HG03565 (cell line): Measurements from ENCODE around the gene IRGM.
"Not testable (repeated sequence)": the region's sequence is repeated elsewhere in the genome, so short reads cannot be mapped to it uniquely, and the experiment has no call there.

Experiments
- ATAC-seq: cut with Tn5 transposase; IDR thresholded peaks from one replicate; pipeline ENCODE4 v1.9.1; 2021; ENCODE audit warnings: mild to moderate bottlenecking, moderate library complexity; ENCODE audit not compliant: unreplicated experiment

The IRGM gene

GRCh38 chr5:150846308-150846653 lies at the start of gene IRGM:
Gene IRGM, plus strand, starts transcription at chr5:150846521. Its CDS starts 1,603 bp downstream, at chr5:150848124.
- ATAC-seq: not testable (repeated sequence)

GRCh38 chr5:150797384-150797783 lies 48.9 kb upstream of the IRGM start:
- no peak for ATAC-seq

GRCh38 chr5:150801117-150801927 lies 45.0 kb upstream of the IRGM start:
- ATAC-seq: no peak

- ATAC-seq: no peak
These were observed 41.9 kb upstream of the IRGM start for GRCh38 chr5:150804388-150804787.

GRCh38 chr5:150809363-150809762 lies 37.0 kb upstream of the IRGM start:
- no peak for ATAC-seq

GRCh38 chr5:150815010-150815409 lies 31.3 kb upstream of the IRGM start:
- no peak for ATAC-seq

- no peak for ATAC-seq
These were observed 29.4 kb upstream of the IRGM start for GRCh38 chr5:150816946-150817345.

- no peak for ATAC-seq
These were observed 16.6 kb upstream of the IRGM start for GRCh38 chr5:150829744-150830143.

- ATAC-seq: not testable (repeated sequence)
These were observed 14.5 kb upstream of the IRGM start for GRCh38 chr5:150831821-150832220.

GRCh38 chr5:150836064-150836463 lies 10.3 kb upstream of the IRGM start:
- no peak for ATAC-seq

- ATAC-seq: no peak
These were observed 9.6 kb upstream of the IRGM start for GRCh38 chr5:150836703-150837102.

GRCh38 chr5:150845185-150845859 lies 999 bp upstream of the IRGM start:
- not testable (repeated sequence) for ATAC-seq

- peak; percentile 86 for ATAC-seq
These were observed 473 bp downstream of the IRGM start for GRCh38 chr5:150846654-150847333.

GRCh38 chr5:150847334-150847695 lies 994 bp downstream of the IRGM start:
- no peak for ATAC-seq

- ATAC-seq: no peak
These were observed 1.9 kb downstream of the IRGM start for GRCh38 chr5:150848271-150848670.

- no peak for ATAC-seq
These were observed 4.7 kb downstream of the IRGM start for GRCh38 chr5:150851039-150851438.

- ATAC-seq: peak; percentile 56
These were observed 7.2 kb downstream of the IRGM start for GRCh38 chr5:150853561-150853960.

- ATAC-seq: not testable (repeated sequence)
These were observed 10.4 kb downstream of the IRGM start for GRCh38 chr5:150856700-150857099.

GRCh38 chr5:150860246-150860821 lies 14.0 kb downstream of the IRGM start:
- no peak for ATAC-seq

- no peak for ATAC-seq
These were observed 15.7 kb downstream of the IRGM start for GRCh38 chr5:150862070-150862469.

GRCh38 chr5:150879358-150879757 lies 33.0 kb downstream of the IRGM start:
- no peak for ATAC-seq
